HTERT RPE-1 (cell line): ENCODE measurements around the gene COX7A2L.
"Not testable (repeated sequence)": the region's sequence is repeated elsewhere in the genome, so short reads cannot be mapped to it uniquely, and the experiment has no call there.

ENCODE experiments used
- in situ Hi-C: fragments of 300-500 bp; cut with MboI; formaldehyde crosslinking; loops from 4 replicates; pipeline ENCODE4 v1.14.3; 2020; ENCODE audit warnings: low sequenced_read_pairs

The COX7A2L gene

GRCh38 chr2:42340045-42340937 is 20.7 kb downstream of the COX7A2L start:
- in situ Hi-C loops = no loop called here

GRCh38 chr2:42339191-42339912 is 21.7 kb downstream of the COX7A2L start:
- in situ Hi-C loops = no loop called here

- in situ Hi-C loops = no loop called here
Measured at GRCh38 chr2:42338567-42339190, 22.3 kb downstream of the COX7A2L start.

- in situ Hi-C loops = no loop called here
Measured at GRCh38 chr2:42337846-42338566, 23.0 kb downstream of the COX7A2L start.

- in situ Hi-C loops = no loop called here
Measured at GRCh38 chr2:42337356-42337820, 23.6 kb downstream of the COX7A2L start.

GRCh38 chr2:42336361-42336965 is 24.6 kb downstream of the COX7A2L start:
- in situ Hi-C loops = no loop called here

GRCh38 chr2:42335514-42336104 is 25.4 kb downstream of the COX7A2L start:
- in situ Hi-C loops = no loop called here

- in situ Hi-C loops = not testable (repeated sequence)
Measured at GRCh38 chr2:42334865-42335264, 26.2 kb downstream of the COX7A2L start.

GRCh38 chr2:42334220-42334619 is 26.8 kb downstream of the COX7A2L start:
- in situ Hi-C loops = no loop called here

- in situ Hi-C loops = no loop called here
Measured at GRCh38 chr2:42333579-42333978, 27.4 kb downstream of the COX7A2L start.

GRCh38 chr2:42332575-42332974 is 28.4 kb downstream of the COX7A2L start:
- in situ Hi-C loops = no loop called here

GRCh38 chr2:42331569-42332284 is 29.3 kb downstream of the COX7A2L start:
- in situ Hi-C loops = no loop called here

GRCh38 chr2:42329736-42330135 is 31.3 kb downstream of the COX7A2L start:
- in situ Hi-C loops = no loop called here

- in situ Hi-C loops = no loop called here
Measured at GRCh38 chr2:42328923-42329322, 32.1 kb downstream of the COX7A2L start.

- in situ Hi-C loops = no loop called here
Measured at GRCh38 chr2:42328148-42328833, 32.7 kb downstream of the COX7A2L start.

GRCh38 chr2:42327125-42327524 is 33.9 kb downstream of the COX7A2L start:
- in situ Hi-C loops = no loop called here

- in situ Hi-C loops = no loop called here
Measured at GRCh38 chr2:42325609-42326008, 35.4 kb downstream of the COX7A2L start.

GRCh38 chr2:42324949-42325348 is 36.1 kb downstream of the COX7A2L start:
- in situ Hi-C loops = no loop called here

- in situ Hi-C loops = no loop called here
Measured at GRCh38 chr2:42324244-42324643, 36.8 kb downstream of the COX7A2L start.
